Left ventricle myocardium inferior (tissue), 1 donor: ENCODE results near the gene SLC34A1. TPM values are rescaled to one million over a fixed set of nuclear protein-coding genes. Genes with fewer than 3 reads are reported as not detected.

Source experiments
- DNase-seq: peaks from one replicate; pipeline ENCODE4 v3.0.0-alpha.2; 2020
- H3K27ac ChIP-seq: fragments of 200-600 bp; replicated peaks from 2 replicates; pipeline ENCODE4 v1.8.0; 2021
- H3K27me3 ChIP-seq: fragments of 200-600 bp; 2 replicates; pipeline ENCODE4 v1.8.0; 2021; ENCODE audit warnings: low read depth
- H3K36me3 ChIP-seq: fragments of 200-600 bp; 2 replicates; pipeline ENCODE4 v1.8.0; 2021
- H3K4me1 ChIP-seq: fragments of 200-600 bp; 2 replicates; pipeline ENCODE4 v1.8.0; 2021
- H3K4me3 ChIP-seq: fragments of 200-600 bp; 2 replicates; pipeline ENCODE4 v1.8.0; 2021; ENCODE audit warnings: mild to moderate bottlenecking, moderate library complexity
- H3K9me3 ChIP-seq: fragments of 200-600 bp; replicated peaks from 2 replicates; pipeline ENCODE4 v1.8.0; 2021
- CTCF ChIP-seq: fragments of 200-600 bp; IDR thresholded peaks from 2 replicates; pipeline ENCODE4 v1.8.0; 2021; ENCODE audit warnings: antibody characterized with exemption, mild to moderate bottlenecking, borderline replicate concordance
- intact Hi-C: fragments of 100-400 bp; cut with micrococcal nuclease; formaldehyde crosslinking; loops from one replicate; pipeline ENCODE4 v1.11.0; 2022
- long read RNA-seq: library from polyadenylated mRNA; unstranded; transcript quantifications from one replicate; pipeline ENCODE4 v2.0.0, GENCODE V29; 2021
- total RNA-seq: library from RNA; stranded (reverse); fragmentation: NEBNext Ultra II Directional; extraction: Animal tissue kit (Norgen Biotek cat#: 25700); gene quantifications from one replicate; pipeline ENCODE4 v1.2.1, GENCODE V29; 2021
- donor health status: DM: no; HTN: yes; CAD: no; lungs with severe emphysema.

SLC34A1 gene, protein sequence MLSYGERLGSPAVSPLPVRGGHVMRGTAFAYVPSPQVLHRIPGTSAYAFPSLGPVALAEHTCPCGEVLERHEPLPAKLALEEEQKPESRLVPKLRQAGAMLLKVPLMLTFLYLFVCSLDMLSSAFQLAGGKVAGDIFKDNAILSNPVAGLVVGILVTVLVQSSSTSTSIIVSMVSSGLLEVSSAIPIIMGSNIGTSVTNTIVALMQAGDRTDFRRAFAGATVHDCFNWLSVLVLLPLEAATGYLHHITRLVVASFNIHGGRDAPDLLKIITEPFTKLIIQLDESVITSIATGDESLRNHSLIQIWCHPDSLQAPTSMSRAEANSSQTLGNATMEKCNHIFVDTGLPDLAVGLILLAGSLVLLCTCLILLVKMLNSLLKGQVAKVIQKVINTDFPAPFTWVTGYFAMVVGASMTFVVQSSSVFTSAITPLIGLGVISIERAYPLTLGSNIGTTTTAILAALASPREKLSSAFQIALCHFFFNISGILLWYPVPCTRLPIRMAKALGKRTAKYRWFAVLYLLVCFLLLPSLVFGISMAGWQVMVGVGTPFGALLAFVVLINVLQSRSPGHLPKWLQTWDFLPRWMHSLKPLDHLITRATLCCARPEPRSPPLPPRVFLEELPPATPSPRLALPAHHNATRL
- not detected for total RNA-seq
- long read RNA-seq: 0 reads

DNA sequence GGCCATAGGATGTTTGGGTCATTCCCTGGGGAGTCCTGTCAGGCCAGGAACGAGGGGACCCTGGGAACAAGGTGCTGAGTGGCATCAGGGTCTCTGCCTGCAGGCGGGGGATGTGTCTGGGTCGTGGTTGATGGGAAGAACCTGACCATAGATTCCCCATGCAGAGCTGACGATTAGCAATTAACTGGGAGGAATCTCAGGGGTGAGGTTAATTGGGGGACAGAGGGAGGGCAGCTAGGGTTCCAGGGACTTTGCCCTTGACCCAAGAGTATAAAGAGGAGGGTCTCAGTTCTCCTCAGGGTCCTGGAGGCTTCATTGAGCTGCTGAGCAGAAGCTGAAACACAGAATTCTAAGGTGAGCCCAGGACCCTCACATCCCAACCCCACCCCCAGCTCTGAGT lies at the start of gene SLC34A1:
Gene SLC34A1 (plus strand): TSS at position 301 of the 400 bp plus-strand sequence. CDS start 1,308 bp downstream, outside the sequence.
- Histone ChIP-seq H3K36me3 (no peaks in the 10 kb centered on the region), H3K9me3 (no peaks in the 10 kb centered on the region), H3K27ac (no peak within 1 kb of the TSS), H3K4me1 (no peaks in the 10 kb centered on the region), H3K27me3 (peaks cover 91% of the 10 kb centered on the region), H3K4me3 (no peak within 1 kb of the TSS)
- no peak for TF ChIP-seq CTCF
- intact Hi-C loops: no loop called here
- DNase-seq: no peak

DNA sequence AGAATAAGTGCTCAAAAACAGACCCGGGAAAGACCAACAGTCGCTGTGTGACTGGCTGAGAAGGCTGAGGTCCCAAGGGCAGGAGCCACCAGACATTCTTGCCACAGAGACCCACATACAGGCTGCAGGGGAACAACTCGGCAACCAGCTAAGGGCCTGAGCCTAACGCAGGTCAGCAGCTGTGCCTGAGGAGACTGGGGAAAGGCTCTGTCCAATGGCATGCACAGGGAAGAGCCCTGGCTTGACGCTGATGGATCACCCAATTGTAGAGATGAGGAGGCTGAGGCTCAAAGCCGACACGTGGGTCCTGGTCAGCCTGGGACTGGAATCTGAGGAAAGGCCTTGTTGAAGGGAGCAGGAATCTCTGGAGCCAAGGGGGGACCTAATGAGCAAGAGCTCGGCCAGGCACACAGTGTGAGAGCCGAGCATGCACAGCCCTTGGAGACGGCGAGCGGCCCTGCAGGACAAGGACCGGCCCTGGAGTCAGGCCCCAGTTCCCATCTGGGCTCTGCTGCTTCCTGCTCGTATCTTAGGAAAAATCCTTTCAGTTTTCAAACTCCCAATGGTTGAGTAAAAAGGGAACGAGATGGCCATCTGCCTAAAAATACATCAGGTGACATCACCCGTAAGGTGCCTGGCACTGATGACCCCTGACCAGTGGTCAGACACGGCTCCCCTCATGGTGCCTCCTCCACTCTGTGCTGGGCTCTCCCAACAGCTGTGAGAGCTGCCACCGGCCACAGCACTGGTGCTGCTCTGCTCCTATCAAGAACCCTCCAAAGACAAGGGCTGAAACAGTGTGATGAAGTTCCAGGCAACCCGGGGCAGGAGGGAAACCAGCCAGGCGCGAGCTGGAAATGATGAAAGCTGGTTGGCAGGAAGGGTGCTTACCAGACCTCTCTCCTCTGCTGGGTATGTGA lies 49.2 kb upstream of the SLC34A1 start:
- Histone ChIP-seq H3K27me3 (no peaks in the 10 kb centered on the region), H3K27ac (peak overlapping the region; percentile 63), H3K36me3 (peaks cover 89% of the 10 kb centered on the region), H3K9me3 (no peaks in the 10 kb centered on the region), H3K4me1 (peaks cover 35% of the 10 kb centered on the region), H3K4me3 (no peak overlapping the region)
- TF ChIP-seq CTCF: no peak
- intact Hi-C loops: no loop called here
- DNase-seq: peak; percentile 55

DNA sequence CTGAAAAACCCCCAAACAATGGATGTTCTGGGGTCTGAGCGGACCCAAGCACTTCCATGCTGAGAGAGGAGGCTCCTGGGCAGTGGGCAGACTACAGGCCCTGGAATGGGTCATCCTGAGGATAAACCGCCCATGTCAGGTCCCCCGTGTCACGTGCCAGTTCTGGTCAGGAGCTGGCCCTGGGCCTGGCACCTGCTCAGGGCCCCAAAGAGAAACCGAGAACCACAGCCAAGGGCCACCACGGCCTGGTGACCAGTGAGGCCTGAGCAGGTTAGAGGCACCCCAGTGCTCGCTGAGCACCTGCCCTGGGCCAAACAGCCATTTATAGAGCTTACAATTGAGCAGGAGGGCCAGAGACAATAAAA lies 48.6 kb upstream of the SLC34A1 start:
- intact Hi-C loops: no loop called here
- no peaks in the 10 kb centered on the region for H3K27me3 ChIP-seq

GRCh38 chr5:177336112-177336511 lies 48.1 kb upstream of the SLC34A1 start:
- peaks cover 79% of the 10 kb centered on the region for H3K36me3 ChIP-seq
- DNase-seq: no peak
- no peak for TF ChIP-seq CTCF
- H3K27me3 ChIP-seq: no peaks in the 10 kb centered on the region
- no peak overlapping the region for H3K4me3 ChIP-seq
- intact Hi-C loops: no loop called here
- H3K27ac ChIP-seq: peak overlapping the region; percentile 63
- peaks cover 35% of the 10 kb centered on the region for H3K4me1 ChIP-seq
- H3K9me3 ChIP-seq: no peaks in the 10 kb centered on the region

More for the DNA sequence above, 48.6 kb upstream of the SLC34A1 start:
- peak overlapping the region; percentile 63 for H3K27ac ChIP-seq
- peak; percentile 29 for DNase-seq
- peaks cover 82% of the 10 kb centered on the region for H3K36me3 ChIP-seq
- no peak overlapping the region for H3K4me3 ChIP-seq
- H3K4me1 ChIP-seq: peaks cover 35% of the 10 kb centered on the region
- H3K9me3 ChIP-seq: no peaks in the 10 kb centered on the region
- TF ChIP-seq CTCF: no peak
